ENCODE results near the gene GMPPB.

DNA sequence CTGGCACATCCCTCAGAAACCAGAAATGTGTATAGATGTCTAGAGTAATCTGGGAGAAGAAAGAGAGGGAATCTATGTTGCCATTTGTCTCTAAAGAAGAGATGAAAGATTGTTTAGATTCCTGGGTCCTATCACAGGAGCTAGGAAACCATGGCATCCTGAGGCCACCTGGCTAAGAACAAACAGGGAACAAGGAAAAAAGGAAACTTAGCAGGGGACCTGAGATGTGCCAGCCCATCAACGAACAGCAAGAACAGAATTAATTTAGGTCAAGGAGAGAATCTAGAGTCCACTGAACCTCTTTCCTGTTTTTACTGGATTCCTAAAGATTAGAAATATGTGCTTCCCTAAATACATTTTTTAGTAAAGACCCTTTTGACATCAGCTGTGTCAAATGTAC is 32.3 kb upstream of the GMPPB start:
- TF ChIP-seq EZH2 (IDR thresholded peaks at IDR 0.05; ENCODE audit: low read length) = no peak
- TF ChIP-seq, protein P1, sequence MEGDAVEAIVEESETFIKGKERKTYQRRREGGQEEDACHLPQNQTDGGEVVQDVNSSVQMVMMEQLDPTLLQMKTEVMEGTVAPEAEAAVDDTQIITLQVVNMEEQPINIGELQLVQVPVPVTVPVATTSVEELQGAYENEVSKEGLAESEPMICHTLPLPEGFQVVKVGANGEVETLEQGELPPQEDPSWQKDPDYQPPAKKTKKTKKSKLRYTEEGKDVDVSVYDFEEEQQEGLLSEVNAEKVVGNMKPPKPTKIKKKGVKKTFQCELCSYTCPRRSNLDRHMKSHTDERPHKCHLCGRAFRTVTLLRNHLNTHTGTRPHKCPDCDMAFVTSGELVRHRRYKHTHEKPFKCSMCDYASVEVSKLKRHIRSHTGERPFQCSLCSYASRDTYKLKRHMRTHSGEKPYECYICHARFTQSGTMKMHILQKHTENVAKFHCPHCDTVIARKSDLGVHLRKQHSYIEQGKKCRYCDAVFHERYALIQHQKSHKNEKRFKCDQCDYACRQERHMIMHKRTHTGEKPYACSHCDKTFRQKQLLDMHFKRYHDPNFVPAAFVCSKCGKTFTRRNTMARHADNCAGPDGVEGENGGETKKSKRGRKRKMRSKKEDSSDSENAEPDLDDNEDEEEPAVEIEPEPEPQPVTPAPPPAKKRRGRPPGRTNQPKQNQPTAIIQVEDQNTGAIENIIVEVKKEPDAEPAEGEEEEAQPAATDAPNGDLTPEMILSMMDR (optimal IDR thresholded peaks at IDR 0.05 in 1 of 3, IDR thresholded peaks at IDR 0.05 in 1 of 3, conservative IDR thresholded peaks at IDR 0.05 in 1 of 3; ENCODE audit: extremely low read depth in 1 of 3, insufficient read depth in 2 of 3, low read length in 3 of 3) = no peak

All from keratinocyte (primary cell).